Keratinocyte (primary cell): ENCODE measurements around the gene TOR1B. TPM values are rescaled to one million over a fixed set of nuclear protein-coding genes. Genes with fewer than 3 reads are reported as not detected.
A peak's percentile ranks its signal among the peaks of the same experiment; 100 is the strongest.

Experiments
- DNase-seq: peaks from one replicate; pipeline ENCODE4 v3.0.0-alpha.2; 2011; ENCODE audit warnings: low read depth, missing footprints, low spot score
- FAIRE-seq: peaks from 2 replicates; lab custom pipeline; 2011; peaks lifted over from hg19 to GRCh38; lab: Jason Lieb, UNC
- H2AFZ ChIP-seq: 2 replicates; pipeline ENCODE4 v1.6.0; 2012; ENCODE audit warnings: low read length, control low read depth, inconsistent platforms; ENCODE audit not compliant: control insufficient read depth
- H3K27ac ChIP-seq: 2 replicates; pipeline ENCODE4 v1.5.1; 2011; ENCODE audit warnings: low read length; ENCODE audit not compliant: control insufficient read depth, insufficient read depth
- H3K27me3 ChIP-seq: 3 replicates; pipeline ENCODE4 v1.6.0; 2011; ENCODE audit warnings: low read length; ENCODE audit not compliant: control insufficient read depth, insufficient read depth; ENCODE audit errors: extremely low read depth
- H3K36me3 ChIP-seq, 2 experiments: 2 replicates in 1 of 2; 3 replicates in 1 of 2; pipeline ENCODE4 v1.5.1; 2011; ENCODE audit warnings: low read length in 2 of 2, mild to moderate bottlenecking in 1 of 2; ENCODE audit not compliant: control insufficient read depth in 2 of 2, insufficient read depth in 2 of 2; ENCODE audit errors: extremely low read depth in 1 of 2
- H3K4me1 ChIP-seq: 3 replicates; pipeline ENCODE4 v1.5.1; 2011; ENCODE audit warnings: low read length; ENCODE audit not compliant: control insufficient read depth, insufficient read depth; ENCODE audit errors: extremely low read depth
- H3K4me2 ChIP-seq: 3 replicates; pipeline ENCODE4 v1.6.0; 2011; ENCODE audit warnings: low read depth, low read length; ENCODE audit not compliant: control insufficient read depth, insufficient read depth; ENCODE audit errors: extremely low read depth
- H3K4me3 ChIP-seq, 3 experiments: fragments of 200-600 bp in 1 of 3; sonication (generic) in 1 of 3; 2 replicates in 2 of 3; 3 replicates in 1 of 3; pipeline ENCODE4 v1.5.1; 2011 to 2016; ENCODE audit warnings: low read length in 3 of 3, mild to moderate bottlenecking in 3 of 3, control low read depth in 2 of 3, inconsistent platforms in 1 of 3, low read depth in 1 of 3, mixed read lengths in 1 of 3, mixed run types in 1 of 3, moderate library complexity in 1 of 3; ENCODE audit not compliant: control insufficient read depth in 2 of 3, insufficient read depth in 2 of 3; ENCODE audit errors: extremely low read depth in 1 of 3
- H3K79me2 ChIP-seq: 2 replicates; pipeline ENCODE4 v1.6.0; 2012; ENCODE audit warnings: low read length; ENCODE audit not compliant: control insufficient read depth, insufficient read depth
- H3K9ac ChIP-seq: 3 replicates; pipeline ENCODE4 v1.6.0; 2011; ENCODE audit warnings: low read length; ENCODE audit not compliant: control insufficient read depth, insufficient read depth; ENCODE audit errors: extremely low read depth
- H3K9me1 ChIP-seq: 3 replicates; pipeline ENCODE4 v1.6.0; 2011; ENCODE audit warnings: low read length; ENCODE audit not compliant: control insufficient read depth, insufficient read depth; ENCODE audit errors: extremely low read depth
- H3K9me3 ChIP-seq: 2 replicates; pipeline ENCODE4 v1.5.1; 2012; ENCODE audit warnings: low read depth, low read length; ENCODE audit not compliant: control insufficient read depth
- H4K20me1 ChIP-seq: 3 replicates; pipeline ENCODE4 v1.6.0; 2011; ENCODE audit warnings: low read length; ENCODE audit not compliant: control insufficient read depth, insufficient read depth; ENCODE audit errors: extremely low read depth
- EZH2 ChIP-seq: IDR thresholded peaks from one replicate; pipeline ENCODE4 v1.6.1; 2012; ENCODE audit warnings: inconsistent platforms, mild to moderate bottlenecking, low read length, moderate library complexity
- dilution Hi-C: fragments of 300-500 bp; cut with MboI; formaldehyde crosslinking; loops from one replicate; pipeline ENCODE4 v1.7.0; 2020; ENCODE audit warnings: low sequenced_read_pairs; ENCODE audit not compliant: extremely low pct_ligation_motif_present
- polyA plus RNA-seq, 5 experiments: library from polyadenylated mRNA; depleted of rRNA in 3 of 5; stranded (reverse) in 3 of 5; stranded (forward) in 1 of 5; unstranded in 1 of 5; fragments of >200 nt; gene quantifications; 1 replicate in 1 of 5; 2 replicates in 3 of 5; 3 replicates in 1 of 5; pipeline versions ENCODE4 v1.2.1 to v1.2.3, GENCODE V29; 2011 to 2012; ENCODE audit warnings: missing spikeins in 2 of 5, low read depth in 1 of 5, low replicate concordance in 1 of 5
- TF ChIP-seq, protein P1 (sequence below), 3 experiments: IDR thresholded peaks in 1 of 3; conservative IDR thresholded peaks in 1 of 3; optimal IDR thresholded peaks in 1 of 3; 2 replicates in 2 of 3; 3 replicates in 1 of 3; pipeline versions ENCODE3 to v1.5.1; 2011; ENCODE audit warnings: low read length in 3 of 3, mild to moderate bottlenecking in 3 of 3, moderate library complexity in 2 of 3, control low read depth in 1 of 3, inconsistent platforms in 1 of 3; ENCODE audit not compliant: insufficient read depth in 2 of 3; ENCODE audit errors: extremely low read depth in 1 of 3

TOR1B gene
- polyA plus RNA-seq, 1 donor (not counting 4 experiments of a cell fraction or from before 2014, with no cell fraction given): 24.2 TPM

DNA sequence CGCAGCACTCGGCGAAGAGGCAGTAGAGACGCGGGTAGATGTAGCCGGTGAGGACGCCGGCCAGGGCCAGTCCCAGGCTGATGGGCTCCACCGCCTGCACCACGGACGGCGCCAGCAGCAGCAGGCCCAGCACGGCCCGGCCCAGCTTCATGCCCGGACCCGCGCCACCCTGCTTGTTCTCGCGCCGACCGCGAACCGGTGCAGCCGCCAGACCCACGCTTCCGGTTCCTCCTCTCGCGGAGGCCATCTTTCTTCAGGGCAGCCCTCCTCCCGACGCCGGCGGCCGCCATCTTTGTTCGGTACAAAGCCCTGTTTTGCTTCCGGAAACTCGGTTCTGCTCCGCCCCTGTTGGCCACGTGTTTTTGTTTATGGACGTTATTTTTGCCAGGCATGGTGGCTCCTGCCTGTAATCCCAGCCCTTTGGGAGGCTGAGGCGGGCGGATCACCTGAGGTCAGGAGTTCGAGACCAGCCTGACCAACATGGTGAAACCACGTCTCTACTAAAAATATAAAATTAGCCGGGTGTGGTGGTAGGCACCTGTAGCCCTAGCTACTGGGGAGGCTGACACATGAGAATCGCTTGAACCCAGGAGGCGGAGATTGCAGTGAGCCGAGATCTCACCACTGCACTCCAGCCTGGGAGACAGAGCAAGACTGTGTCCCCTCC lies 21.1 kb downstream of the TOR1B start, which contains the start of gene TOR1A:
TSS of gene TOR1A (minus strand) at position 202 of the 667 bp plus-strand sequence. CDS start at position 151, 51 bp downstream.
- peaks cover 3% of the 10 kb centered on the region for H3K4me1 ChIP-seq
- H3K36me3 ChIP-seq: peaks cover 14 to 24% of the 10 kb centered on the region in 2 experiments
- peak within 1 kb of the TSS; percentile 69 for H2AFZ ChIP-seq
- peak within 1 kb of the TSS; percentile 87 for H3K4me2 ChIP-seq
- TF ChIP-seq, protein P1, sequence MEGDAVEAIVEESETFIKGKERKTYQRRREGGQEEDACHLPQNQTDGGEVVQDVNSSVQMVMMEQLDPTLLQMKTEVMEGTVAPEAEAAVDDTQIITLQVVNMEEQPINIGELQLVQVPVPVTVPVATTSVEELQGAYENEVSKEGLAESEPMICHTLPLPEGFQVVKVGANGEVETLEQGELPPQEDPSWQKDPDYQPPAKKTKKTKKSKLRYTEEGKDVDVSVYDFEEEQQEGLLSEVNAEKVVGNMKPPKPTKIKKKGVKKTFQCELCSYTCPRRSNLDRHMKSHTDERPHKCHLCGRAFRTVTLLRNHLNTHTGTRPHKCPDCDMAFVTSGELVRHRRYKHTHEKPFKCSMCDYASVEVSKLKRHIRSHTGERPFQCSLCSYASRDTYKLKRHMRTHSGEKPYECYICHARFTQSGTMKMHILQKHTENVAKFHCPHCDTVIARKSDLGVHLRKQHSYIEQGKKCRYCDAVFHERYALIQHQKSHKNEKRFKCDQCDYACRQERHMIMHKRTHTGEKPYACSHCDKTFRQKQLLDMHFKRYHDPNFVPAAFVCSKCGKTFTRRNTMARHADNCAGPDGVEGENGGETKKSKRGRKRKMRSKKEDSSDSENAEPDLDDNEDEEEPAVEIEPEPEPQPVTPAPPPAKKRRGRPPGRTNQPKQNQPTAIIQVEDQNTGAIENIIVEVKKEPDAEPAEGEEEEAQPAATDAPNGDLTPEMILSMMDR (optimal IDR thresholded peaks at IDR 0.05 in 1 of 3, IDR thresholded peaks at IDR 0.05 in 1 of 3, conservative IDR thresholded peaks at IDR 0.05 in 1 of 3; ENCODE audit: extremely low read depth in 1 of 3, insufficient read depth in 2 of 3, low read length in 3 of 3): no peak
- TF ChIP-seq EZH2: no peak
- dilution Hi-C loops: no loop called here
- H3K79me2 ChIP-seq: peaks cover 24% of the 10 kb centered on the region
- H3K9me1 ChIP-seq: no peaks in the 10 kb centered on the region
- DNase-seq (peak; percentile 67), FAIRE-seq (no peak)
- H3K27ac ChIP-seq: peak within 1 kb of the TSS; percentile 42
- H3K9ac ChIP-seq: peak within 1 kb of the TSS; percentile 78
- peak within 1 kb of the TSS; percentile 66 to 81 (median 71) for H3K4me3 ChIP-seq
- H3K27me3 ChIP-seq: no peaks in the 10 kb centered on the region
- no peaks in the 10 kb centered on the region for H4K20me1 ChIP-seq
- H3K9me3 ChIP-seq: no peaks in the 10 kb centered on the region

DNA sequence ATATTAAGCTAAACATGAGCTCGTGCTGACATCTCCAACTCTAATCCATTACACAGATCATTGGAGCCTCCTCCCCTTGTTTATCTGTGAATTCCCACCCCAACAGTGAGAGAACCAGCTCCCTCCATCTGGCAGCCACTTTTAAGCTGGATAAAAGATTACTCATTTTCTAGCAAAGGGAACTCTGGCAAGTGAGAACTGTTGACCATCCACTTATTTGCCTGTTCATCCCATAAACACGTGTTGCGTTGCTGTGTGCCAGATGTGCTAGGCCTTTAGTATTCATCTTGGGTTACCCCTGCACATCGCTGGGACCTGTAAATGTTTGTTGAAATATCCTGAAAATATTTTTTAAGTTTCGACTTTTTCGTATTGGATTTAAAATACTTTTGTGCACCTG lies 23.4 kb downstream of the TOR1B start:
- no peak overlapping the region for H3K9ac ChIP-seq
- H3K4me2 ChIP-seq: no peak overlapping the region
- H3K9me1 ChIP-seq: no peaks in the 10 kb centered on the region
- dilution Hi-C loops: no loop called here
- DNase-seq (no peak), FAIRE-seq (no peak)
- H3K27ac ChIP-seq: no peak overlapping the region
- TF ChIP-seq, protein P1 (optimal IDR thresholded peaks at IDR 0.05 in 1 of 3, IDR thresholded peaks at IDR 0.05 in 1 of 3, conservative IDR thresholded peaks at IDR 0.05 in 1 of 3; ENCODE audit: extremely low read depth in 1 of 3, insufficient read depth in 2 of 3, low read length in 3 of 3): no peak
- no peak for TF ChIP-seq EZH2
- no peaks in the 10 kb centered on the region for H4K20me1 ChIP-seq
- no peaks in the 10 kb centered on the region for H3K27me3 ChIP-seq
- peaks cover 18% of the 10 kb centered on the region for H3K79me2 ChIP-seq
- H3K4me1 ChIP-seq: peaks cover 3% of the 10 kb centered on the region
- H3K4me3 ChIP-seq: no peak overlapping the region
- no peak overlapping the region for H2AFZ ChIP-seq
- peaks cover 15 to 19% of the 10 kb centered on the region in 2 experiments for H3K36me3 ChIP-seq
- H3K9me3 ChIP-seq: no peaks in the 10 kb centered on the region
